Activated CD4-positive, alpha-beta memory T cell treated with anti-CD3 and anti-CD28 coated beads for 36 hours (primary cell): ENCODE results near the gene TAS2R7. TPM values are rescaled to one million over a fixed set of nuclear protein-coding genes. Genes with fewer than 3 reads are reported as not detected.

Experiments
- CTCF ChIA-PET: fragments of 350-600 bp; sonication (Branson Sonifier 250); formaldehyde crosslinking; loops from one replicate; lab custom pipeline; 2021; ENCODE audit warnings: antibody characterized with exemption, inconsistent platforms; lab: Charles Lee
- POLR2A ChIA-PET: fragments of 350-600 bp; sonication (Branson Sonifier 250); formaldehyde crosslinking; loops from one replicate; lab custom pipeline; 2021; ENCODE audit warnings: antibody characterized with exemption; lab: Charles Lee
- DNase-seq: peaks from one replicate; pipeline ENCODE4 v3.0.0-alpha.2; 2020
- H3K27ac Mint-ChIP-seq: one replicate; pipeline ENCODE4 v1.8.0; 2021; ENCODE audit warnings: mixed read lengths
- H3K27me3 Mint-ChIP-seq: one replicate; pipeline ENCODE4 v1.8.0; 2021; ENCODE audit warnings: mixed read lengths
- H3K36me3 Mint-ChIP-seq: one replicate; pipeline ENCODE4 v1.8.0; 2021; ENCODE audit warnings: mixed read lengths
- H3K4me1 Mint-ChIP-seq: one replicate; pipeline ENCODE4 v1.8.0; 2021; ENCODE audit warnings: low read depth, mixed read lengths
- H3K4me3 Mint-ChIP-seq: one replicate; pipeline ENCODE4 v1.8.0; 2021; ENCODE audit warnings: mild to moderate bottlenecking, mixed read lengths
- H3K9me3 Mint-ChIP-seq: one replicate; pipeline ENCODE4 v1.8.0; 2021; ENCODE audit warnings: mixed read lengths
- intact Hi-C: fragments of 100-400 bp; cut with micrococcal nuclease; formaldehyde crosslinking; loops from one replicate; pipeline ENCODE4 v1.15.1; 2023
- total RNA-seq, 2 experiments: library from RNA; stranded (reverse); gene quantifications; one replicate each; pipeline ENCODE4 v1.2.3, GENCODE V29; 2021

Gene TAS2R7, protein sequence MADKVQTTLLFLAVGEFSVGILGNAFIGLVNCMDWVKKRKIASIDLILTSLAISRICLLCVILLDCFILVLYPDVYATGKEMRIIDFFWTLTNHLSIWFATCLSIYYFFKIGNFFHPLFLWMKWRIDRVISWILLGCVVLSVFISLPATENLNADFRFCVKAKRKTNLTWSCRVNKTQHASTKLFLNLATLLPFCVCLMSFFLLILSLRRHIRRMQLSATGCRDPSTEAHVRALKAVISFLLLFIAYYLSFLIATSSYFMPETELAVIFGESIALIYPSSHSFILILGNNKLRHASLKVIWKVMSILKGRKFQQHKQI
- not detected for total RNA-seq

DNA sequence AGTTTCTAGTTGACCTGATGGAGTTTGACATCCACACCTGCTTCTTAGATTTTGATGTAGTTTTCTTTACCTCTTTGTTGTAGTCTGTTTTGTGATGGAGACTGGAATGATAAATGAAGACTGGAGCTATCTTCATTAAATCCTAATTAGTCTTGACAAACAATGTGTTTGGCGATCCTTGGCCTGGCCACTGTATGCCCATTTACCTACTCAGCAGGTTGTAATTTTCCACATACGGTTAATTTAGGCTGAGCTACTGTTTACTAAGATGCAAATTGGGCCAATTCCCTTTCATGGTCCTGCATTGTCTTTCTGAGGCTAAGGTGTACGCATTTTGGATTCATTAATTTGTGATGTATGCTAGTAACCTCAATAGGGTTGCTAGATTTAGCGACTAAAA lies at the start of gene TAS2R7:
Gene TAS2R7 (minus strand): TSS at position 41 of the 400 bp plus-strand sequence. CDS start 57 bp downstream, outside the sequence.
- Mint-ChIP-seq H3K9me3 (no peaks in the 10 kb centered on the region), H3K4me1 (no peaks in the 10 kb centered on the region), H3K27ac (no peak within 1 kb of the TSS), H3K27me3 (peaks cover 20% of the 10 kb centered on the region), H3K4me3 (no peak within 1 kb of the TSS), H3K36me3 (no peaks in the 10 kb centered on the region)
- intact Hi-C loops, result no loop called here
- CTCF ChIA-PET, result no interaction called here
- DNase-seq, result no peak
- POLR2A ChIA-PET, result no interaction called here

DNA sequence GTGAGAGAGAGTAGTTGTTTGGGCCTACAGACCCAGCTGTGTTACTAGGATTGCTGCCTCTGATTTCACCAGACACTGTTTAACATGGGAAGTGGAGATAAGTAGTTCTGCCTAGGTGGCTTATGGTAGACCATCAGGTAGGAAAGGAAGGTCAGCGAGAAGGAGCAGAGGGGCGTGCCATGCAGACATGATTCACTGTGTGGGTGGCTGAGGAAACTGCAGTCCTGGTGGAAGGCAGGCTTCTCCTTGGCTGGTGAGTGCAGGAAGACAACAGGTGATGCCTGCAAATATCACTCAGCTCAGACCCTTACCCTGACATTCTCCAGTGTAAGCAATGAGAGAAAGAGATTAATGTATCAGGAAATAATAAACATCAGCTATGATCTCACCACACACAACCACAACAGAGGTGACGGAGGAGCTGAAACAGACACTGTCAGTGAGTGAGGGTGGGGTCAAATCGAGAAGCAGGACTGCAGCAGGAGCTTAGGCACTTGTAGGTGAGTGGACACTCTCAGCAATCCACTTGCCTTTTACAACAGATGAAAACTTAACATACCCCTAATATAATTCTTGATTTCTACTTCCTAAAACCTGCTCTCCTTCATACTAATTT lies 48.9 kb upstream of the TAS2R7 start:
- ChIA-PET POLR2A (no interaction called here), CTCF (no interaction called here)
- Mint-ChIP-seq H3K9me3 (peaks cover 8% of the 10 kb centered on the region), H3K27me3 (no peaks in the 10 kb centered on the region), H3K36me3 (peaks cover 14% of the 10 kb centered on the region), H3K27ac (no peak overlapping the region), H3K4me1 (peaks cover 33% of the 10 kb centered on the region), H3K4me3 (no peak overlapping the region)
- no peak for DNase-seq
- intact Hi-C loops, result no loop called here

DNA sequence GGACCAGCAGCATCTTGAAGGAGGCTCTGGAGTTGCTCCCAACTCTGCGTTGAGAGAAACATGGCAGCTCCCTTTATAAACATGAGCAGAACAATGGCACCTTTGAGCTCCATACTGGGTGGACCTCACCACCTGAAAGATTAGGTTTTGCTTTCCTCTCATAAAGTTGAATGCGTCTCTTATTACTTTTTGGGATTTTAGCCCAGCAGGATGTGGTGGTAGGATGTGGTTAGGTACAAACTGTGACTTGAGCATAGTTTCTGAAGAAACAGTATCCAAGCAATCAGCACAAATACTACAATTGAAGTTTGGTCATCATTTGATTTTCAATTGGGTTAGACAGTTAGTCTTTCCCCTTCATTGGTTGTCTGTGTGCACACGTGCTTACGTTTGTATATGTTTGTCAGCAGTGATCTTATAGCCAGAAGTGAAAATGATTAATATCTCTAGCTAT lies 47.0 kb upstream of the TAS2R7 start, which contains the start of gene PRR4:
Gene PRR4 (minus strand): TSS at position 51 of the 454 bp plus-strand sequence. CDS start 38 bp downstream, at position 13.
- Mint-ChIP-seq H3K4me3 (no peak within 1 kb of the TSS), H3K36me3 (peaks cover 8% of the 10 kb centered on the region), H3K27ac (no peak within 1 kb of the TSS), H3K27me3 (no peaks in the 10 kb centered on the region), H3K9me3 (no peaks in the 10 kb centered on the region), H3K4me1 (peaks cover 33% of the 10 kb centered on the region)
- no peak for DNase-seq
- ChIA-PET CTCF (no interaction called here), POLR2A (no interaction called here)
- intact Hi-C loops, result no loop called here

DNA sequence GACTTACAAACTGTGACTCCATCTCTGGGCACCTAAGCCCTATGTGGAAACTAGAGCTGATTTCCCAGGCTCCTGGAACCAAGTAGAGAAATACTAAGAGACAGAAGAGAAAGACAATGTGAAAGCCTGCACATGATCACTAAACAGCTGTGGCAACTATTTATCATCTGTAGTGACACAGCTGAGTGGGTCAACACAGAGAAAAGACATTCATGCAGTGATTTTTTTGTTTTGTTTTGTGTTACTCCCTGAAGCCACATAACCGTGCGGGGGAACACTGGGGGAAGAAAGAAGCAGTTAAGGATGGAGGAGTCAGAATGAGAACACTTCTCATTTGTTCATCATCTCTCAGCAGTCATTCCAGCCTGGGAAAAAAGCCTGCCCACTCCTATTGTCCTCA lies 45.3 kb upstream of the TAS2R7 start:
- Mint-ChIP-seq H3K27me3 (no peaks in the 10 kb centered on the region), H3K36me3 (peaks cover 8% of the 10 kb centered on the region), H3K4me1 (peaks cover 30% of the 10 kb centered on the region), H3K4me3 (no peak overlapping the region), H3K9me3 (no peaks in the 10 kb centered on the region), H3K27ac (no peak overlapping the region)
- no peak for DNase-seq
- intact Hi-C loops, result no loop called here
- CTCF ChIA-PET, result no interaction called here
- POLR2A ChIA-PET, result no interaction called here

DNA sequence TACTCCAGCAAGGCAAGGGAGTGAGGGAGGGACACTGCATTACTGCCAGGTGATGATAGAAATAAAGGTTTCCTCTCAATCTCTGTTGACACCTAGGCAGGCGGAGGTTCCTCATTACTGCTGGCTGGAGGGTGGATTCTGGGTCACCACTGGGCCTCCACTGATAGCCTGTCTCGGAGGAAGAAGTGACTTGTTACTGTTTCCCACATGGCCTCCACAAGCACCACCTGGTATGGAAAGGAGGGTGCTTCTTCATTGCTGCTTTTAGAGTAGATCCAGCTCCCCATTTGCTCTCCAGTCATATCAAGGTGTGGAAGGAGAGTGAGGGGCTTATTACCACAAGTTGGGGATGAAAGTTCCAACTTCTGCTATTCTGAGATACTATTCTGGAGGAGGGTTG lies 40.4 kb upstream of the TAS2R7 start:
- H3K4me3 Mint-ChIP-seq, result no peak overlapping the region
- POLR2A ChIA-PET, result no interaction called here
- CTCF ChIA-PET, result no interaction called here
- no peak for DNase-seq
- no peaks in the 10 kb centered on the region for H3K4me1 Mint-ChIP-seq
- peaks cover 4% of the 10 kb centered on the region for H3K9me3 Mint-ChIP-seq
- H3K27ac Mint-ChIP-seq, result no peak overlapping the region
- peaks cover 11% of the 10 kb centered on the region for H3K36me3 Mint-ChIP-seq
- no peaks in the 10 kb centered on the region for H3K27me3 Mint-ChIP-seq
- intact Hi-C loops, result no loop called here

DNA sequence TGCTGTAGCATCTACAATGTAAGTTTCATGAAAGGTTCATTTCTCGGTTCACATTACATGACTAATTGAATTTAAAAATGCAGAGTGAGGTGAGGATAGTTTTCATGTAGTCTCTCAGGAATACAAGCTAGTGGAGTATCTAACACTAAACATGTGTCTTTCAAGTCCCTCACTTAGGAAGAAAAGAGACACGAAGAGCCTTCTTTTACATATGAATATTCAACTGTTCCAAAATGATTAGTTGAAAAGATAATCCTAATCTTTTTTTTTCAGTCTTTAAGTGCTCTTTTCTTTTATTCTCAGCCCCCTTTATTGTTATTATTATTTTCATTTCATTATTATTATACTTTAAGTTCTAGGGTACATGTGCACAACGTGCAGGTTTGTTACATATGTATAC lies 36.0 kb upstream of the TAS2R7 start:
- H3K4me3 Mint-ChIP-seq, result no peak overlapping the region
- H3K9me3 Mint-ChIP-seq, result peaks cover 10% of the 10 kb centered on the region
- DNase-seq, result no peak
- CTCF ChIA-PET, result no interaction called here
- no peaks in the 10 kb centered on the region for H3K27me3 Mint-ChIP-seq
- H3K36me3 Mint-ChIP-seq, result peaks cover 4% of the 10 kb centered on the region
- intact Hi-C loops, result no loop called here
- POLR2A ChIA-PET, result no interaction called here
- no peak overlapping the region for H3K27ac Mint-ChIP-seq
- no peaks in the 10 kb centered on the region for H3K4me1 Mint-ChIP-seq

DNA sequence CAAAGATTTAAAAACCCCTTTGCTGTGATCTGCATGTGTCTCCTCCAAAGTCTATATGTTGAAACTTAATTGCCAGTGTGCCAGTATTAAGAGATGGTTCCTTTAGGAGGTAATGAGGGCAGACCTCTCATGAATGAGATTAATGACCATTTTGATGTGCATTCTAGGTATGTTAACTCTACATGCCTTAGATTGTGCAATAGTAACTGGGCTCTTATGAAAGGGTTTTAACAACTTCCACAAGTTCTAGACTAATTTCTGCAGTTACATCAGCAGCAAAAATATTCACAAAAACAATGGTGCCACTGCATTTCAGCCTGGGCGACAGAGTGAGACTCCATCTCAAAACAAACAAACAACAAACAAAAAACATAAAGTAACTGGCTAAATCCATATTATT lies 27.6 kb upstream of the TAS2R7 start:
- POLR2A ChIA-PET, result no interaction called here
- Mint-ChIP-seq H3K4me3 (no peak overlapping the region), H3K27me3 (no peaks in the 10 kb centered on the region), H3K9me3 (no peaks in the 10 kb centered on the region), H3K4me1 (no peaks in the 10 kb centered on the region), H3K27ac (no peak overlapping the region), H3K36me3 (no peaks in the 10 kb centered on the region)
- CTCF ChIA-PET, result no interaction called here
- intact Hi-C loops, result no loop called here
- no peak for DNase-seq

DNA sequence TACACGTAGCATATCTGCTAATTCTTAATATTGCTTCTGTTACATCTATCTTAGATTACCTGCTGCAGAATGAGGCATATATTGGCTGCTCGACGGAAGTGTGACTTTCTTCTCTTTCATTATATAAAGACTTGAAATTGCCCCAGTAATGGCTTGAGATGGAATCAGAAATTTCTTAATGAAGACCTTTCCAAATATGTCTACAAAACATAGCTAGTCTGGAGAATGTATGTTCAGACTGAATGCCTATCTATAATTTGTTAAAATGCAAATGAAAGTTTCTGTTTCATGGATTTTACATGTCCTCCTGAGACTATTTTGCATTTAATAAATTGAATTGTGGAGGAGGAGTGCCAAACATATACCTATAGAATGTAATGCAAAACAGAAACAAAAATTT lies 23.8 kb upstream of the TAS2R7 start, which contains the start of gene TAS2R10:
Gene TAS2R10 (minus strand): TSS at position 101 of the 400 bp plus-strand sequence. CDS start 89 bp downstream, at position 12.
- Mint-ChIP-seq H3K27ac (no peak within 1 kb of the TSS), H3K36me3 (no peaks in the 10 kb centered on the region), H3K4me3 (no peak within 1 kb of the TSS), H3K4me1 (no peaks in the 10 kb centered on the region), H3K9me3 (no peaks in the 10 kb centered on the region), H3K27me3 (no peaks in the 10 kb centered on the region)
- intact Hi-C loops, result no loop called here
- CTCF ChIA-PET, result no interaction called here
- DNase-seq, result no peak
- POLR2A ChIA-PET, result no interaction called here

DNA sequence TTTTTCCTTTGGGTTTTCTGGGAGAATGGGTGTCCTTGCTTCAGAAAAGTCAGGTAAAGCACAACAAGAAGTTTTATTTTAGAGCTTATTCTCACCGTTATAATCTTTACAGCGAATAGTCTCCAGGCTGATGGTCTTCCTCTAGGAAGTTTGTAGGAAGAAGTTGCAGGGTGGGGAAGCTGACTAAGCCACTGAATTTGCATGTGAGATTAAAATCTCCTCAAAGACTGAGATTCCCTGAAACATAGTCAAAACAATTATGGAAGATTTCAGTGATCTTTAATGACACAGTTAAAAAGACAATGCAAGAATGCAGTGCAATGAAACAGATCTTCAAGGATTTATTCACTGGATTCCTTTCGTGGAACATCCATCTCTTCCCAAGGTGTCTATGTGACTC lies 22.5 kb upstream of the TAS2R7 start:
- Mint-ChIP-seq H3K9me3 (no peaks in the 10 kb centered on the region), H3K4me1 (no peaks in the 10 kb centered on the region), H3K27ac (no peak overlapping the region), H3K4me3 (no peak overlapping the region), H3K36me3 (no peaks in the 10 kb centered on the region), H3K27me3 (no peaks in the 10 kb centered on the region)
- CTCF ChIA-PET, result no interaction called here
- intact Hi-C loops, result no loop called here
- POLR2A ChIA-PET, result no interaction called here
- no peak for DNase-seq

DNA sequence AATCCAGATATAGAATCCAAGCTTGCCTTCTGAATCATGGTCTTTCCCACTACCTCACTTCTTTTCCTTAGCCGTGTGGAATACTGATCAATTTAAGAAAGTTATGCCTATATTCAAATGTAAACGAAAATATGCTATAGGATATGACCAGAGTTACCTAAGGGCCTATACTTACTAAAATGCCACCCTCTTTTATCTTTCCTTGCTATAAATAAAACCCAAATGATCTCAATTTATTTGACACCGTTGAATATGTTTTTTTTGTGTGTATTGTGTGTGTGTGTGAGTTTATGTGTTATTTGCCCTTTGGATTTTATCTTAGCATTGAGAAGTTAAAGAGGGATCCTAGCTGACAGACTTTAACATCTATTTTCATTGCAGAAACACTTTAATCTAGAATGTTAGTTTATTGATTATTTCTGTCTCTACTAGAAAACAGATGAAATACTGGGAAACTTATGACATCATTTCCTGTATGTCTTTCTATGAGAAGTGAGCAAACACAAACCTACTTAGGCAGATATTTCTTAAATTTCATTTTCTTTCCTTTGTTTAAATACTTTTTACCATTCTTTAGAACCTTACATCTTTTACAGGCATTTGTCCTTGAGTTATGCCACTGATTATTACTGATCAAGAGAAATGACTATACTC lies 9.6 kb upstream of the TAS2R7 start:
- H3K36me3 Mint-ChIP-seq, result no peaks in the 10 kb centered on the region
- ChIA-PET CTCF (no interaction called here), POLR2A (no interaction called here)
- no peaks in the 10 kb centered on the region for H3K4me1 Mint-ChIP-seq
- no peaks in the 10 kb centered on the region for H3K9me3 Mint-ChIP-seq
- H3K27ac Mint-ChIP-seq, result no peak overlapping the region
- no peak for DNase-seq
- H3K27me3 Mint-ChIP-seq, result peaks cover 11% of the 10 kb centered on the region
- intact Hi-C loops, result no loop called here
- no peak overlapping the region for H3K4me3 Mint-ChIP-seq

DNA sequence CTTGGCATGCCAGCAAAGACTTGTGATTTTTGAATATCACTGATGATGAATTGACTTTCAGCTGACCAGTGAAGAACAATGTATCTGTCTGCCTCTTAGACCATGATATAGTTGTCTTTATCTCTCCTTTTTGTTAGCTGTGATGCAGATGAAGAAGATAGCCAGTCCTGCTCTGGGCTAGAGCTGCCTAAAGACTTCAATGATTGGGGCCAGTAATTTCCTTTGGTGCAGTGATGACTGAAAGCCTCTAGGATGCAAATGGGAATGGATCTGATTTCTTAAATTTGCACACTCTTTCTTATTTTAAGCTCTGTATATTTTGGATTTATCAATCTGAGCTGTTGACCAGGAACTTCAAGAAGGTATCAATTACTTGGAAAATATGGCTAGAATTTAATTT lies 7.6 kb upstream of the TAS2R7 start, which contains the start of gene TAS2R9:
Gene TAS2R9 (minus strand): TSS at position 101 of the 400 bp plus-strand sequence. CDS start 93 bp downstream, at position 8.
- Mint-ChIP-seq H3K4me1 (no peaks in the 10 kb centered on the region), H3K4me3 (no peak within 1 kb of the TSS), H3K27me3 (peaks cover 14% of the 10 kb centered on the region), H3K36me3 (no peaks in the 10 kb centered on the region), H3K9me3 (no peaks in the 10 kb centered on the region), H3K27ac (no peak within 1 kb of the TSS)
- intact Hi-C loops, result no loop called here
- POLR2A ChIA-PET, result no interaction called here
- no peak for DNase-seq
- CTCF ChIA-PET, result no interaction called here

DNA sequence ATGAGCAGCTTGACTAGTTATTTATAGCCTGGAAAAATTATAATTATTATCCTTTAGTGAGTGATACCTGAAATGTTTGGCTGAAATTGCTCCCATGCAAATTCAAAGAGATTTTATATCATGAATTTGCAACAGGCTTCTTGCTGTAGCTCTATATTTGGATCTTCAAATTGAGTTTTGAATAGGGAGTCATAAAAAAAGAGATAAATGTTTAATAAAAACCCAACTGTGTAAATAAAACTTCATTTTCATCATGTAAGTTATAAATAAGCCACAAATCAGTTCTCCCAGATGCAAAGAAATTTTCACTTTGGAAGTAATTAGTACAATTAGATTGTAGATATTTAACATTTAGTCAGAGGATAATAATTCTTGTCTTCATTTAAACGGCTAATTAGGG lies 4.8 kb upstream of the TAS2R7 start, which contains the start of gene TAS2R8:
Gene TAS2R8 (minus strand): TSS at position 101 of the 400 bp plus-strand sequence. CDS start 306 bp downstream, outside the sequence.
- H3K36me3 Mint-ChIP-seq, result no peaks in the 10 kb centered on the region
- DNase-seq, result no peak
- ChIA-PET POLR2A (no interaction called here), CTCF (no interaction called here)
- H3K4me1 Mint-ChIP-seq, result no peaks in the 10 kb centered on the region
- peaks cover 18% of the 10 kb centered on the region for H3K27me3 Mint-ChIP-seq
- no peaks in the 10 kb centered on the region for H3K9me3 Mint-ChIP-seq
- H3K27ac Mint-ChIP-seq, result no peak within 1 kb of the TSS
- intact Hi-C loops, result no loop called here
- H3K4me3 Mint-ChIP-seq, result no peak within 1 kb of the TSS
